ENCODE data around the gene SHROOM1. TPM values are rescaled to one million over a fixed set of nuclear protein-coding genes. Genes with fewer than 3 reads are reported as not detected.

Gene SHROOM1
- total RNA-seq, 1 donor from 2014 or later, result 4.5 TPM

GRCh38 chr5:132850066-132850465, 19.6 kb upstream of the SHROOM1 start:
- DNase-seq (ENCODE audit: low read depth), result peak; percentile 37

GRCh38 chr5:132849347-132849746, 18.9 kb upstream of the SHROOM1 start:
- DNase-seq (ENCODE audit: low read depth), result peak; percentile 69

- DNase-seq (ENCODE audit: low read depth), result no peak
Measured at GRCh38 chr5:132848270-132848669, 17.8 kb upstream of the SHROOM1 start.

DNA sequence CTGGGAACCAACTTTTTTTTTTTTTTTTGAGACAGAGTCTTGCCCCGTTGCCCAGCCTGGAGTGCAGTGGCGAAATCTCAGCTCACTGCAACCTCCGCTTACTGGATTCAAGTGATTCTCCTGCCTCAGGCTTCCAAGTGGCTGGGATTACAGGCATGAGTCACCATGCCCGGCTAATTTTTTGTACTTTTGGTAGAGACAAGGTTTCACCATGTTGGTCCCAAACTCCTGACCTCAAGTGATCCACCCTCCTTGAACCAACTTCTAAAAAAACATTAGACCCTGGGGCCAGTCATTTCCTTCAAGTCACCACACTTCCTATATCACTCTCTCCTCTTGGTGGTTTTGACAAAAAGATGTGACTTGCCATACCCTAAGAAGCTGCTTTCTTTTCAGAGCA, 10.9 kb upstream of the SHROOM1 start:
- peak; percentile 55 for DNase-seq (ENCODE audit: low read depth)

GRCh38 chr5:132840896-132841295, 10.4 kb upstream of the SHROOM1 start:
- no peak for DNase-seq (ENCODE audit: low read depth)

DNA sequence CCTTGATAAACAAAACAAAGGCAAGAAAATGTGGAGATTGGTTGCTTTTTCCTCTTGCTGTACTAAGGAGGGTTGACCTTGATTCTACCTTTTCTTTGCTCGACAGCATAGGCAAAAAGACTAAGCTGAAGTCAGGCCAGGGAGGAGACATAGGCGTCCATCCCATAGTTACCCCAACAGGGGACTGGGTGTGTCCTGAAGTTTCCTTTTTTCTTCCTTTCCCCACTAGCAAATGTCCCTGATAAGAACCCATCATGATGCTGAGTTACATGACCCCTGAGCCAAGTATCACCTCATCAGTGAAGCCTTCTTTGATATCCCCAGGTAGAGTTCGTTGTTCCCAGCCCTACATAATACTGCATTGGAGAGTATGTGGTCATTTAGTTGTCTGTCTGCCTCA, 9.9 kb upstream of the SHROOM1 start:
- DNase-seq (ENCODE audit: low read depth), result no peak

- DNase-seq (ENCODE audit: low read depth), result peak; percentile 74
Measured at GRCh38 chr5:132839426-132840301, 9.2 kb upstream of the SHROOM1 start.

DNA sequence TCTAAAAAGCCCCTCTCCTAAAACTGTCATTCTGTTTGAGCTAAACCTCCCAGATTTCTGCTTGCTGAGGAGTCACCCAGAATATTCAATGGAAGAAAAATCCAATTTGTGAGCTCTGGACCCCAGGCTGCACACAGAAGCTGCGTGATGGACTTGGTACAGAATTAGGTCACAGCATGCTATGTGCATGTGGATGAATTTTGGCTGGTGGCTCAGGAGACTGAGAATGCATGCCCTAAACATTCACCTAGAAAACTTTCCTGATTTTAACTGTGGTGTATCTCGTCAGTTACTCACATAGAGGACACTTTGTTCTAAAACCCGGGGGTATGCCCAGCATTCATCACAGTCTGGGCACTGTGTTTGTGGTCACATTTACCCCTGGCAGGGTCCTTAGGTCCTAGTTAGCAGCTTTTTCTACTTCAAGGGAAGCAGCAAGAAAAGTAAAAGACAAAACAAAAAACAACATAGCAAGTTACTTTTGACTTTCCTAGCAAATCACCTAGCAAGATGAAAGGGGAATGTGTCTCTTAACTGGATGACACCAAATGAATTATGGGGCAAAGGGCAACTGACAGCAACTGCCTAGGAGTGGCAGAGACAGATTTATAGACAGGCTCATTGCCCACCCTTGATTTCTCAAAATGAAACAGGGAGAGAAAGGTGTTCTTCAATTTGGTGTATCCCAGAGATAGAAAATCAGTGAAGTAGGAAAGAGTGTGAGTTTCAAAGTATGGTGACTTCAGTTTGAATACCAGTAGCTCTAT, 8.3 kb upstream of the SHROOM1 start:
- DNase-seq (ENCODE audit: low read depth), result no peak

GRCh38 chr5:132837868-132838267, 7.4 kb upstream of the SHROOM1 start:
- DNase-seq (ENCODE audit: low read depth), result no peak

GRCh38 chr5:132836852-132837251, 6.4 kb upstream of the SHROOM1 start:
- no peak for DNase-seq (ENCODE audit: low read depth)

DNA sequence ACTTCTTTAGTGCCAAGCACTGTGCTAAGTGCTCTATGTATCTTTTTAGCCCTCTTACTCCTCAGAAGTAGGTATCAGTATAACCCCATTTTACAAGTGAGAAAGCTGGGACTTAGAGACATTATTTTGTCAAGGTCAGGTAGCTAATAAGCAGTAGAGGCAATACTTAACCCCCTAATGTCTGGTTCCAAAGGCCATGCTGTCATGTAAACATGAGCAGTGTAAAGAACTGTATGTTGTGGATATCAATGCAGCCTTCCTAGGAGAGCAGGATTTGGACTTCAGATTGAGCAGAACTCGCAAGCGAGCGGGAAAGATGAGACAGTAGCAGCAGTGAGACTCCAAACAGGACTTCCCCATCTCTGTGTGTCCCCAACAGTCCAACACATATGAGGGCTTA, 3.6 kb upstream of the SHROOM1 start:
- no peak for DNase-seq (ENCODE audit: low read depth)

- no peak for DNase-seq (ENCODE audit: low read depth)
Measured at GRCh38 chr5:132832612-132833011, 2.2 kb upstream of the SHROOM1 start.

DNA sequence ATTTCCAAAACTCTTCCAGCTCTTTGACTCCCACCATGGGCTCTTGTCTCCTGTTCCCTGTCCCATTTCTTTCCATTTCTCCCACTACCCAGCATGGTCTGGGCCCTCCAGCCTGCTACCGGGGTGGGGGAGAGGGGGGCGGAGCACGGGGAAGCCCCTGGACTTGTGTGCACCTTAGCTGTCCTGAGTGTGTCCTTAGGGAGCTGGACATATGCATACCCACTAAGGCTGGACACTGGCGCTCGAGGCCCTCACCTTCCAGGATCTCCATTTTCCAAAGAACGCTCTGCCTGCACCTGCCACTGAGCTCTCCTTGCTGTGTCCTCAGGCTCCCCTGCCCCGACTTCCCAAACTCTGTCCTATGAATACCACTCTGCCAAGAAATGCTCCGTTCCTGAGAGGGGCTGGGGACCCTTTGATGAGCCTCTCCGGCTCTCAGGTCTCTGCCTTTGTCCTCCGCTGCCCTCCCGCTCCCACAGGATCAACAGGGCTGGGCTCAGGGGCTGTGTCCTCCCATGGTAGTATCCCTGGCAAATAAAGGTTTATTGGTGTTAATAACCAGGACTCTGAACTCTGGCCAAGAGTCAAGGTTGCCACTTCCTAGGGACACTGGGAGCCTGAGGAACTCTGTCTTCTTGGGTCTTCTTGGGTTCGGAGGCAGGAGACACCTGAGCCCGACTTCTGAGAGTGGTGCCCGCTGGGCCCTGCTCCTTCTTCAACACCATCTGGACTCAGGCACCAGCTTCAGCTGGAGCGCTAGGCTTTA, 831 bp upstream of the SHROOM1 start:
- no peak for DNase-seq (ENCODE audit: low read depth)

GRCh38 chr5:132829742-132830435, 558 bp downstream of the SHROOM1 start:
- no peak for DNase-seq (ENCODE audit: low read depth)

DNA sequence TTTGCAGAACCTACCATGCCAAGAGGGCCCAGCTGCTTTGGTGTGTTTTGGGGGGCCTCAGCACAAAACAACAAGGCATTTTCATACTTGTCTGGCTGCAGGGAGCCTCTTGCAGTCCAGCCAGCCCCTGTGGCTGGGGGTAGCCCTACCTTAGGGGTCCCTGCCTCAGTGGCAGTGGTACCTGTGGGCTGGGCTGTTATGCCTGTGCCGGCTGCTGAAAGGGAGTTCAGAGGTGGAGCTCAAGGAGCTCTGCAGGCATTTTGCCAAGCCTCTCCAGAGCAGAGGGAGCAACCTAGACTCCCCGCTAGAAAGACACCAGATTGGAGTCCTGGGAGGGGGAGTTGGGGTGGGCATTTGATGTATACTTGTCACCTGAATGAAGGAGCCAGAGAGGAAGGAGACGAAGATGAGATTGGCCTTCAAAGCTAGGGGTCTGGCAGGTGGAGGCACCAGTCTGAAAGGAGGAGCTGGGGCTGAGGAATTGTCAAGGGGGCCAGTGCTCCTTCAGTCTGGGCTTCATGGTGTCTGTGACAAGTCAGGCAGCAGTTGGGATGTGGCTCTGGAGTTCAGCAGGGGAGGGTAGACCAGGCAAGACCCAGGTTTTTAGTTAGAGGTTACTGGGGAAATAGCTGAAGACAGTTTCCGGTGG, 1.5 kb downstream of the SHROOM1 start:
- DNase-seq (ENCODE audit: low read depth), result no peak

DNA sequence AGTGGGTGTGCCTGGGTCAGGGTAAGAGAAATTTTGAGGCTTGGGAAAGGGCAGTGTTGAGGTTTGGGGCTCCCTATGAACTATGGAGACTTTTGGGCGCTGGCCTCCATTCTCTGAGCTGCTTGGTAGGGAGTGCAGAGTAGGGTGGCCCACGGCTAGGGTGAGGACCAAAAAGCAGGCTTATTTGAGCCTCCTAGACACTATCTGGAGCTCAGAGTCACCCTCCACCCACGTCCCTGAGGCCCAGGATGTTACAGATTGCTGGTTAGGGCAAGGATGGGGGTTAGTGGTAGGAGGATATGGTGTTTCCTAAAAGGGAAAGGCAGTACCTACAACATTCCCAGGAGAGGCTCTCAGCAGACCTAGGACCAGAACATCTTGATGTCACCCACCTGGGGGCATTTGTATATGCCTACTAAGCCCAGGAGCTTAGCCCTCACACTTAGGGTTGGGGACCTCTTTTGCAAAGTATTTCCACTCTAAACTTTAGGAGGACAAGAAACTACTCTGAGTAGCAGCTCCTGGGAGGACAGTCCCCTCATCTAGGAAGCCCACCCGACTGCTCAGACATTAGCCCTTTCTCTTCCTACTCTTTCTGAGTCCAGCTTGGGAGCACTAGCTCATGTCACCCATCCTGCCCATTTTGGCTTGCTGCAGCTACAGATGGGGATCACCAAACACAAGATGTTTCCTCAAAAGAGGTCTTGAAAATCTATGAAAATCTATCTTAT, 2.3 kb downstream of the SHROOM1 start:
- DNase-seq (ENCODE audit: low read depth), result no peak

- no peak for DNase-seq (ENCODE audit: low read depth)
Measured at GRCh38 chr5:132826424-132827082, 3.9 kb downstream of the SHROOM1 start.

GRCh38 chr5:132825834-132826391, 4.5 kb downstream of the SHROOM1 start:
- DNase-seq (ENCODE audit: low read depth), result no peak

DNA sequence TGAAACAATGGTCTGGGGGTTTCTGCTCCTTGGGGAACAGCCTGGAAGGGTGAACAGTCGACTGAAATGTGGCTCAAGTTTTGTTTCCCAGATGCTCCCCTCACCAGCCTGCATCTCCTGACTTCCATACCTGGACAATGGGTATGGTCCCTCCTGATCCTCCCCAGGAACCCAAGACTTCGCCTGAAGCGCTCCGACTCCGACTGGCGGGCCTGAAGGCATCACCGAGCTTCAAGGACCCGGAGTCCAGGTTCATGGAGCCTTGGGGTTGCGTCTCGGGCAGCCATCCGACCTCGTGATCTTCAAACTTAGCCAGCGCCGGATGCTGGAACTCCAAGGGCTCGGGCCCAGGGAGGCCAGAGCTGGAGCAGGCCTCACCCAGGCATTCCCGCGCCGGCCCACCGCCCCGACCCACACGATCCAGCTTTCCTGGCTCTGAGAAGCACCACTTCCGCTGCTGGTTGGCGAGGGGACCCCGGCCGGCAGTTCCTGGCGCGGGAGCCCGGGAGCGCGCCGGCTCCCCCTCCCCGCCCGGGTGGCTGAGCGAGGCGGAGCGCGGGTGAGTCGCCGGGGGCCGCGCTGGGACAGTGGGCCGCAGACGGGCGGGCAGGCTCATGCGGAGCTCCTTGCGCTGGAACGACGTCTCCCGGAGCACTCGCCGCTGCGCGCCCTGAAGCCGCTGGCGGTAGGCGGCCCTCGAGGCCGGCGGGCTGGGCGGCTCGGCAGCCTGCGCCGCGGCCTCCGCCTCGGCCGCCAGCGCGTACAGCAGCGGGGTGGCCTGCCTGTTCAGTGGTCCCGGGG, 5.2 kb downstream of the SHROOM1 start:
- no peak for DNase-seq (ENCODE audit: low read depth)

Measured in renal cortical epithelial cell (primary cell).